ENCODE measurements around the gene LRRC46.
A peak's percentile ranks its signal among the peaks of the same experiment; 100 is the strongest.

The LRRC46 gene, protein sequence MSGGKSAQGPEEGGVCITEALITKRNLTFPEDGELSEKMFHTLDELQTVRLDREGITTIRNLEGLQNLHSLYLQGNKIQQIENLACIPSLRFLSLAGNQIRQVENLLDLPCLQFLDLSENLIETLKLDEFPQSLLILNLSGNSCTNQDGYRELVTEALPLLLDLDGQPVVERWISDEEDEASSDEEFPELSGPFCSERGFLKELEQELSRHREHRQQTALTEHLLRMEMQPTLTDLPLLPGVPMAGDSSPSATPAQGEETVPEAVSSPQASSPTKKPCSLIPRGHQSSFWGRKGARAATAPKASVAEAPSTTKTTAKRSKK

DNA sequence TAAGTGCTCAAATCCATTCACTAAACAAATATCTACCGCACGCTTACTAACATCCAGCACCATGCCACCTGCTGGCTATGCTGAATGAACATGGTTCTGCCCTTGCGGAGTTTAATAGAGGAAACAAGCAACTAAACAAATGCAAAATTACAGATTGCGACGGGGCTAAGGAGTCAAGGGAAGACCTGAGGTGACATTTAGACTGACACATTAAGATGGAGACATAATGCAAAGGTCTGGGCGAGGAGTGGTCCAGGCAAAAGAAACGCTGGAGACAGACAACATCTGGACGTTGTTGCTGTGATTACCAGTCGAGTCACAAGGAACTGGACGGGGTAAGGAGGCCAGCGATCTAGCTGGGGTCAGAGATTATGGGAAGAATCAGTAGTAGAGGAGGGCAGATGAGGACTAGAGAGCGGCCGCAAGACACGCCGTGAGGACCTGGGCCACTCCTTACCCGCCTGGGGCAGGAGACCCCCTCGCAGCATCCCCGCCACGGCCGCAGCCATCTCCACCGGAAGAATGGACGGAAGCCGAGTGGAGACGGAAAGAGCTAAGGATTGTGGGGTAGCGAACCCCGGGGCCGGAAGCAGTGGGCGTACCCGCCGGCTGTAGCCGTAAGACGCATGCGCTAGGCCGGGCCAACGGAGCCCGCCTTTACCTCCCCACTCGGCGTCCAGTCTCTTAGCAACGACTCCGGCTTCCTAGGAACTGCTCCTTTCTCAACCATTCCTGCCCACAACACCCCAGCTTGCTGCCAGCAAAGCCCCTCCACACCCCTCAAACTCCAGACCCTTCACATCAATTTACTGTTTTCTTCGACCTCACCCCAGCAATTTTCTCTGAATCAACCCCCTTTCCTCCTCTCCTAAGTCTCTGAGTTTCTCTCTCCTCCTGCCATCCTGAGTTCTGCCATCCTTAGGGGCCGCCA lies at the start of gene LRRC46, which contains the start of gene MRPL10:
Gene LRRC46, plus strand, starts transcription at position 668 of the 931 bp plus-strand sequence. CDS start 320 bp downstream, outside the sequence.
Gene MRPL10, minus strand, starts transcription at position 539 of the 931 bp plus-strand sequence. Its CDS starts 30 bp downstream, at position 509.
- DNase-seq = peak; percentile 82

DNA sequence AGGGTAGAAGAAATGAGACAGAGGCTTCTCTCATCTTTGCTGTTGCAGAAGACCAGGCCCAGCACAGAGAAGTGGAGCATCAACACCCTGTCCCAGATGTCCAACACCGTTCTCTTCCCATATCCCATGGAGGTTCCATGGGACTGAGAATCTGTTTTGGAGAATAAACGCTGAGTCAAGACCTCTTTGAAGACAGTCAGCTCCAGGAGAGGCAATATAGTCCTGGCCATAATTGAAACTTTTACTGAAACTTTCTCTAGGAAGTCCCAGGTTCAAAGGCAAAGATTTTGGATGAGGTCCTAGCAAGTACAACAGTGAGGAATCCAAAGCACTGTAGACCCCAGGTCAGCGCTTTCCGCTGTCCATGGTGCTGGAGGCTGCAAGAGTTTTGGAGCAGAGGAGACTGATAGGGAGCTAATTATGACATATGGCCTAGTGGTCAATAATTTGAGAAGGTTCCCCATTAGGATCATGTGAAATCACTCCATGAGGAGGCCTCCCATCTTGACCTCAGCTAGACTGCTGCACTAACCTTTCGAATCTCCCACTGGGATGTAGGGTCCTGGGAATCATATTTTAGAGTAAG lies 45.8 kb upstream of the LRRC46 start:
- no peak for DNase-seq

DNA sequence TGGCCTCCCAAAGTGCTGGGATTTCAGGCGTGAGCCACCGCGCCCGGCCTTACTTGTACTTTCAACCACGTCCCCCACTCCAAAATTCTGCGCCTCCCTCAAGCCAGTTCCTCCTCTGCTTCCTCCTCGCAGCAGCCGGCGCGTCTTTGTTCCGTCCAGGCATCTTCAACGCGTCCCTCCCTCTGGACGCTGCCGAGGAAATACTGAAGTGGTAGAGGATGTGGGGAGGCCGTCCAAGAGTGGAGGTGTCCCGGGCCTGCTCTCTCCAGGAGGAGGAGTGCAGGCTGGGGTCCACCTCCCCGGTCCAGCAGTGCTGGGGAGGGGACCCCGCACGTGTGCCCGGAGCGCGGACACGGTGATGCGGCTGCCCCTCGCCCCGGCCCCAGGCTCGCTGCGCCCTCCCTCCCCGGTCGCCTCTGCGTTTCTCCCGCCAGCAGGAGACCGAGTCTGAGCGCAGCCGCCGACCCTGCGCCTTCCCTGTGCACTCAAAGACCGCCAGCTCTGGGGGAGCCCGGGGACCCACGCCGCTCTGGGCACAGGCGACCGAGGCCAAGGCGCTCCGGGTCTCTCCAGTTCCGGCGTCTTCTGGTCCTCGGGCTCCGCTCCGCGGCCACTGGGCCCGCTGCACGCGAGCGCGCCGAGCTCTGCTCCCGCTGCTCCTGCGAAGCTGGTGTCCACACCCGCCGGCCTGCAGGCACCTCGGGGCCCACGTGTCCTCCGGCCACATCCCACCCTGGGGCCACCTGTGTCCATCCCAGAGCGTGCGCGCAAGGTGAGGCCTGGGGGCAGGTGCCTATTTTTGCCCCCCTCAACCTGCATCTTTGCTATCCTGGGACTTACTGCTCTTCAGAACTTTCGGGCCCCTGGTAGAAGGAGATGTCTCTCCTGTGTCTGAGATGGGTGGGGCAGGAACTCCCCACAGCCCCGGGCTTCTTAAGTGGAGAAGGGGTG lies 41.6 kb upstream of the LRRC46 start:
- peak; percentile 4 for DNase-seq

DNA sequence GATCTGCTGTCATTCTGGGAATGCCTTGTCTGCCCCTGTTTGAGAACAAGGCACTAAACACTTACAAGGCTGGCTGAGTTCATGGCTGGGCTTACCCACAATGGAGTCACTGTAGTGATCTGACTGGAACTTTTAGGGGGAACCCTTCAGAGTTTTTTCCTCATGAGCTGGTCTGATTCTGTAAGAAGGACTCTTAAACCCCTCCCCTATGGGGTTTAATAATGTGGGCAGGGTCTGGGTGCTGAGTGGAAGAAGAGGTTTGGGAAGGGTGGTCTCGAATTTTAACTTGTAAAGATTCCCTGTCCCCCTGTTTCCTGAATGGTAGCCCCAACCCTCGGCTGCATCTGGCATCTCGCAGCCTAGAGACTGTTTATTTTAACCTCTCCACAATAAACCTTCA lies 40.4 kb upstream of the LRRC46 start:
- no peak for DNase-seq

DNA sequence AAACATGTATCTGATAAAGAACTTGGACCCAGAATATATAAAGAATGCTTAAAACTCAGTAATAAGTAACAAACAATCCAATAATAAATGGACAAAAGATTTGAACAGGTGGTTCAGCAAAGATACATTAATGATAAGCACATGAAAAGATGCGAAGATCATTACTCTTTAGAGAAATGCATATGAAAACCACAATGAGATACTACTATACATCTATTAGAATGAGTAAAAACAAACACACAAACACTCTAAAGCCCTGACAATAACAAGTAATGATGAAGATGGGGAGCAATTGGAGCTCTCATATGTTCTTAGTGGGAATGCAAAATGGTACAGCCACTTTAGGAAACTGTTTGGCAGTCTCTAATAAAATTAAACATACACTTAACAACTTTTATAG lies 39.0 kb upstream of the LRRC46 start:
- no peak for DNase-seq

DNA sequence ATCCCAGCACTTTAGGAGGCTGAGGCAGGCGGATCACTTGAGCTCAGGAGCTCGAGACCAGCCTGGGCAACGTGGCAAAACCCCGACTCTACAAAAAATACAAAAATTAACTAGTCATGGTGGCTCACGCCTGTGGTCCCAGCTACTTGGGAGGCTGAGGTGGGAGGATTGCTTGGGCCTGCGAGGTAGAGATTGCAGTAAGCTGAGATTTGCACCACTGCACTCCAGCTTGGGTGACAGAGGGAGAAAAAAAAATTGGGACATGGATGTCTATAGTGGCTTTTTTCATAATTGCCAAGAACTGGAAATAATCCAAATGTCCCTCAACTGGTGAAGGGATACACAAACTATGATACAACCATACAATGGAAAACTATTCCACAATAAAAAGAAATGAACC lies 38.5 kb upstream of the LRRC46 start:
- no peak for DNase-seq

DNA sequence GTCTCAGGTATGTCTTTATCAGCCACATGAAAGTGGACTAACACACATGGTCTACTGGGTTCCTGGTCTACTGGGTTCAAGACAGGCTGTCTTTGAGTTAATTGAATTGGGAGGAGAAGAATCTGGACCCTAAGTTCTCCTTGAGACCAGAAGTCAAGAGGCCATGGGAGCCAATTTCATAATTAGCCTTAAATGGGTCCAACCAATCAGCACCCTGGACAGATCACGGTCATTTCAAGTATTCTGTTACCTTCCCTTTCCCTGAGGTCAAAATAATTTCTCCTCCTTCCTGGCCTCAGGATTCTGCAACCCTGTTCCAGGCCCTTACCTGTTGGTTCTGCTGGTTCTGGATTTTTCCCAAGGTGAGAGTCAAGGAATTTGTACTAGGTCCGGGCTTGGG lies 33.7 kb upstream of the LRRC46 start:
- no peak for DNase-seq

DNA sequence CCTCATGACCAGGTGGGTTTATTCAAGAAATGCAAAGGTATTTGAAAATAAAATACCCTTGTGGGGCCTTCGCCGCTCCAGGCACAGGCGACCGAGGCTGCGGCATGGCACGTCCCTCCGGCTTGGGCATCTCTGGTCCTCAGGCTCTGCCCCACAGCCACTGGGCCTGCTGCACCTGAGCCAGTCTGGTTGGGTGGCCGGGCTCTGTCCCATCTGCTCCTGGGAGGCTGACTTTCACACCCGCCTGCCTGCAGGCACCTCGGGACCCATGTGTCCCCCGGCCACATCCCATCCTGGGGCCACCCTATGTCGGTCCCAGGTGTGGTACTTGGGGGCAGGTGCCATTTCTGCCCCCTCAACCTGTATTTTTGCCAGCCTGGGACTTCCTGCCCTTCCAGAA lies 30.8 kb upstream of the LRRC46 start:
- DNase-seq = no peak

DNA sequence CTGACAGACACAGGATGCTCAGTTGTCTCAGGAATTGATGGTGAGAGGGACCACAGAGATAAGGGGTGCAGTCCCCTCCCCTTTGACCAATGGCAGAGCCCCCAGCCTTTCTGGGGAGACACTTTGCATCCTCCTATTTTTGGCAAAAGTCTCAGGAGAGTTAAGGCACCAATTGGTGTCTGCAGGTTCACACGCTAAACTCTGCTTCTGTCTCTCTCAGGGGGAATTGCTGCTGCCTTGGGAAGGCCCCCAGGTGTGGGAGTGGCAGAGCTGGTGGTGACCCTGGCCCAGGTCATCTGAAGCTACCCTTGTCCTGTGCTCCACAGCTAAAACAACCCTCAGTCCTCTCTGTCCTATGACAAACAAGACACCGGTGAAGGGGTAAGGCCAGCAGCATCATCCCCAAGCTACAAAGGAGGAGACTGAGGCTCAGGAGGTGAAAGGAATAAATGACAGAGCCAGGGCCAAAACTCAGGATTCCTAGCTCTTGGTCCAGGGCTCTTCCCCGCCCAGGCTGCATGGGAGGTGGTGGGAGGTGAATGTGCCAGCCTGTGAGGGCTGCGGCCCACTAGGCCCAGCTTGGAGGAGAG lies 30.2 kb upstream of the LRRC46 start:
- DNase-seq = no peak

DNA sequence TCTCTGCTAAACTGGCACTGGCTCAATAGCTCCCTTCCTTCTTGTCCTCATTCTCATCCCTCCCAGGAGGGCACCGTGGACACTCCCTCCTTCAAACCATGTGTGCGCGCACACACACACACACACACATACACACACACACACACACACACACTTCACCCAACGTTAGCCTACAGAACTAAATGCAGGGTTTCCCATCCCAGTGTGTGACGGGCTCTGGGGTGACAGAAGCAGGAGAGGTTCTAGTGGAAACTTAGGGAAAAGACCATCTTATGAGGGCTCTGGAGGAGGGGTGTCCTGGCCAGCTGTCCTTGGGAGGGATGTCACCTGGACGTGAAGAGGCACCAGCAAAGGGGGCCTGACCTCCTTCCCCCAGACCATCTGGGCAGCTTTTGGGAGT lies 29.6 kb upstream of the LRRC46 start:
- DNase-seq = no peak

DNA sequence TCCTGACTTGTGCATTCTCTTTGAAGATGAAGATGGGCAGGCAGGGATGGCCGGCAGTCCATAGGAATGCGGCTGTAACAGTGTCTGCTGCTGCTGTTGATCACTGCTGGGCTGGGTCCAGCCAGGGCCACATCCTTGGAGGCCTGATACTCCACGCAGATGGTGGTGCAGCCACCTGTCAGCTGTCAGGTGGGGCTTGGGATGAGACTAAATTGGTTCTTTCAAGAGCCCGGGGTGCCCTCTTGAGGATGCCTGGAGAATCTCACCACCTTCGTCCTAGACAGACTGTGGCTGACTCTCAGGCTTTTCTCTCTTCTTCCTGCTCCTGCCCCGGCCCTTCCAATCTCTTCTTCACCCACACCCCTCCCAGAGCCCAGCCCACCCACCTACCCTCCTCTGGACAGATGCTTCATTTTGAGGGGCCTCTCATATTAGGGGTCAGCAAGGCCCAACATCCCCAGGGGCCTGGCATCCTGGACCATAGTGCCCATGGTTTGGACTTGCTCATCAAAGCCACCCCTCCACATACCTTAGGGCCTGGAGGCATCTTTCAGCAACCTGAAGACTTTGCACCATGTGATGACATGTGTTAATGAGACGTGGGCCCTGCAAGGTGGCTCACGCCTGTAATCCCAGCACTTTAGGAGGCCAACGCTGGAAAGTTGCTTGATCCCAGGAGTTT lies 29.0 kb upstream of the LRRC46 start:
- DNase-seq = peak; percentile 24

DNA sequence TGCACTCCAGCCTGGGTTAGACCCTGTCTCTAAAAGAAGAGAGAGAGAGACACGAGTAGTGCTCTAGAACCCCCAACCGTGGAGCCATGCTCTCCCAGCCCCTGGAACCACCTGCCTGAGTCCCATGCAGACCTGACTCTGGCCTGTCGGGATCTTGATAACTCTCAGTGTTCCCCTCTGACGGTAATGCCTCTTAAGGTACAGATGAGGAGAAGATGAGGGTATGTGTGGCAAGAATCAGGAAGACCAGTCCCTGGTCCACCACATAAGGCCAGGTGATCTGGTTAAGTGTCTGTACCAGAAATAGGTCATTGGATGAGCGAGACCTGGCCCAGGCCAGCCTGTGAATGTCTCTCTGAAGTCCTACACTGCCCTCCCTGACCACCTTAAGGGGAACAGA lies 28.3 kb upstream of the LRRC46 start:
- DNase-seq = no peak

DNA sequence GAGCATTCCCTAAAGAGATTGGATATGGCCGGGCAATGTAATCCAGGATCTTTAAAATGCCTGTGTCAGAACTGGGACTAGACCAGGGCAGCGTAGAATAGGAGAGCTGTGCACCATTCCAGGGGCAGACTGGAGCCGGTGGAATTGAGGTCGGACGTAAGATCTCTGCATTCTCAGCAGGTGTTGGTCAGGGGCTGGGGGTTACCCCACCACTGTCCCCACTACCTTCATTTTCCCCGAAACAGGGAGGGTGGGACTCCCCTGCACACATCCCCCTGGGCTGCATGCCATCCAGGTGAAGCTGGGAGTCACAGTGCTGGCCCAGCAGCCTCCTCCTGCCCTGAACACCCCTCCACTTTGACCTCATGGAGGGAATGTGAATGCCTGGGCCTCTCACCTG lies 27.7 kb upstream of the LRRC46 start:
- DNase-seq = no peak

DNA sequence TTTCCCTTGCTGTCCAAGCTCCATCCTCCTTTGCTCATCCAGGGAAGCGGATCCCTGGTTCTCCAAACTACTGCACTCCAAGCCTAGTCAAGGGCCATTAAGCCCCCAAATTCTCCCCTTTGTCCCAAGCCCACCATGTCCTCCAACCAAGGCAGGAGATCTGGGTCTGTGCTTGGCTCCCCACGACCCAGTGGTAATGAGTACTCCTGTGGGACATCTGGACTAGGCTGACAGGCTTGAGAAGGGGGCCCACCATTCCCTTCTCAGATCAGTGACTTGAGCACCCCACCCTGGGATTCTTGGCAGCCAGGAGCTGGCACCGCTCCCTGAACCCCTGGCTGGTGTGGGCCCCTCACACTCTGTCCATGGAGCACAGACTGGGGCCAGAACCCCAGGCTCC lies 27.0 kb upstream of the LRRC46 start:
- no peak for DNase-seq

DNA sequence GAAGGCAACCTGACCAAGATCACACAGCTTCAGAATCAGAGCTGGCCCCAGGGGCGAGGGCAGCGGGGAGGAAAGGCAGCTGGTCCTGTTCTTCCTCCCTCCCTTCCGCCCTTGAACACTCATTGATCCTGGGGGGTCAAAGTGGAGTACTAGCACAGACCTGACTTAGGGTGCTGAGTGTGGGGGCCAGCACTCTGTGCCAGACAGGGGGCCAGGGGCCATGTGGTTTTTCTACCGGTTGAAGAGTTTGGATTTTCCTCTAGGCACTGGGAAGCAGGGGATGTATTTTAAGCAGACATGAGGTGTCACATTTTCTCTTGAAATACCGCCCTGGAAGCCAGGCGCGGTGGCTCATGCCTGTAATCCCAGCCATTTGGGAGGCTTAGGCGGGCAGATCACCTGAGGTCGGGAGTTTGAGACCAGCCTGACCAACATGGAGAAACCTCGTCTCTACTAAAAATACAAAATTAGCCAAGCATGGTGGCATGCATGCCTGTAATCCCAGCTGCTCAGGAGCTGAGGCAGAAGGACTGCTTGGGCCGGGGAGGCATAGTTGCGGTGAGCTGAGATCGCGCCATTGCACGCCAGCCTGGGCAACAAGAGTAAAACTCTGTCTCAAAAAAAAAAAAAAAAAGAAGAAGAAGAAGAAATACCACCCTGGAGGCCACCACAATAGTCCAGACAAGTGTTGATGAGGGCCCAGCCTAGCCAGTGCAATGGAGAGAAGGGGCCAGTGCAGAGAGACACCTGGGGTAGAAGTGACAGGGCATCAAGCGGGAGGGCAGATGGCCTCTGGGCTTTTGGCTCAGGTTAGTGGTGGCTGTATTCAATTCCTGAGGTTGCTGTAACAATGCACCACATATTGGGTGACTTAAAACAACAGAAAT lies 25.2 kb upstream of the LRRC46 start:
- DNase-seq = no peak

DNA sequence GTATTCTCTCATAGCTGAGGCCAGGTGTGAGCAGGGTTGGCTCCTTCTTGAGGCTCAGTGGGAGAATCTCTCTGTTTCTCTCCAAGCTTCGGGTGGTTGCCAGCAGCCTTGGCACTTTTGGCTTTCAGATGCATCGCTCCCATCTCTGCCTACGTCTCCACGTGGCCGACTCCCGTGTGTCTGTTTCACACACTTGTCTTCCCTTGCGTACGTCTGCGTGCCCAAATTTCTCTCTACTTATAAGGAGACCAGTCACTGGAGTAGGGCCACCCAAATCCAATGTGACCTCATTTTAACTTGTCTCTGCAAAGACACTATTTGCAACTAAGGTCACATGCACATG lies 24.6 kb upstream of the LRRC46 start:
- DNase-seq = no peak

DNA sequence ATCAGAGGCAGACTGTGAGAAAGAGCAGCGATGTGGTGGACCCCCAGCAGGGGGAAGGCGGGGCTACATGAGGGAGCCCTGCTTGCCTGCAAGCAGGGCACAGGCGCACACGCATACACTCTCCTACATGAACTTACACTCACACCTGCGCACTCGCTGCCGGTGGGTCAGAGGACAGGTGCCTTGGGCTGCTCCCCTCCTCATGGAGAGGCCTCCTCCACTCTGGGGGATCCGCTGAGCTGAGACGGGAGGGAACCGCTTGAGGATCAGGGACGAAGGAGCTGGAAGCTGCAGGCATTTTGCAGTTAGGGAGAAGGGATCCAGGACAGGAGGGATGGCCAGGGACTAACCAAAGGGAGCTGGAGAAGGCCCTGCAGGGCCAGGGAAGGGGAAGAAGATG lies 24.0 kb upstream of the LRRC46 start:
- no peak for DNase-seq

DNA sequence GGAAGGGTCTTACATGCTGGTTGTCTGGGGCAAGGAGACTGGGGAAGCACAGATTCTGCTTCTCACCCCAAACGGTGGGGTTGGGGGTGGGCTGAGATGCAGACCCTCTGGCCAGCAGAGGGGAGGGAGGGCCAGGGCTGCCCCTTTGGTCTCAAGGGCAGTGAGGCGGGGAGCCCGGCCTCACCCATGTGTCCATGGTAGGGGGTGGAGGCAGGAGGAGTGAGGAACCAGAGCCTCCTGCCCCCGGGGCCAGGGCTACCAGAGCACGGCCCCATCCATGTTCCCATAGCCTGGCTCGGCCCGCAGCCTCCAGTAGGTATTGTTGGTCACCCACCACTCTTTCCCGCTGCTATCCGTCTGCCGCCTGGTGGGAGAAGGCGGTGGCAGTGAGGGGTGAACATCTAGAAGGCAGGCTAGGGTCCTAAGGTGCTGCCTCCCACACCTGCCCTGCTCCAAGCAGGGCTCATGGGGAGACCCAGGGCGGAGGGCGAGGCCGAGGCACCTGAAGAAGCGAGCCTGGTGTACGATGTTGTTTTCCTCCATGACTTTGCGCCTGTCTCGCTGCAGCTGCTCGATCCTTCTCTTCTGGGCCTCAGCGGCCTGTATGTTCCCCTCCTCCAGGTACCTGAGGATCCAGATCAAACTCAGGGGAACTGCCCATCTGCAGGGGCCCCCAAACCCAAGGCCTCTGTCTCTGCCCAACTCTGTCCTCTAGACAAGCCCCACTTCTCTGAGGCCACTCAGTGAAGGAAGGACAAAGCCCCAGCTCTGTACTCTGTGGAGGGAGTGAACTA lies 23.2 kb upstream of the LRRC46 start:
- DNase-seq = no peak

DNA sequence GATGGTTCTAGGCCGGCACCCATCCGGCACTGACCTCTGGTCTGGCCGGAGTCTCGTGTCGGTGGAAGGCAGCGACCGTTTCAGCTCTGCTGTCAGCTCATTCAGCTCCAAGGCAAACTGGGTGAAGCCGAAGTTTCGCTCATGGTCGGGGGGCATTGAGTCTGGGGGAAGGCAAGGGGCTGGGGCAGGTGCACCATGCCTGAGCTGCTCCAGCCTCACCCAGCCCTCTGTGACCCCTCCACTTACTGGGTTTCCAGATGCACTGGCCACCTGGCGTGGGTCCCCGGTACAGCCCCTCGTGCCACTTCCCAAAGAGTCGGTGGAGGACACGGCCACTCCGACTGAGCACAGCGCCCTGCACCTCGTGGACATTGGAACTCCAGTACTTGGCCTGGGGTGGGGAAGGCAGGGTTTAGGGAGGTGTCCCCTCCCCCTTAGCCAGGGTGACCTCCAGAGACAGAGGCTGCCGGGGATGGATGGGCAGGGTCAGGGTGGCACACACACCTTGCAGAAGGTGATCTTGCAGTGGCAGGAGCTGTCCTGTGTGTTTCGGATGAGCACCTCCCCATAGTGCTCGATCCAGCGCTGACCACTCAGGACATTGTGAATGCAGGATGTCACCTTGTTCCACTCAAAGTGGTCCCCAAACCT lies 22.5 kb upstream of the LRRC46 start:
- no peak for DNase-seq

Measured in kidney glomerular epithelial cell (primary cell).